Neural cell (in vitro differentiated cells): Measurements from ENCODE around the gene DNHD1. TPM values are rescaled to one million over a fixed set of nuclear protein-coding genes. Genes with fewer than 3 reads are reported as not detected.

Source experiments
- H2AFZ ChIP-seq: fragments of 200-600, 300-800 bp; sonication (generic), shearing (Covaris generic); 2 replicates; pipeline ENCODE4 v1.6.0; 2014; ENCODE audit warnings: low read depth, mild to moderate bottlenecking, antibody characterized with exemption, low read length, moderate library complexity
- H3F3A ChIP-seq: fragments of 200-600 bp; shearing (Covaris generic); 2 replicates; pipeline ENCODE4 v1.6.1; 2016; ENCODE audit warnings: mild to moderate bottlenecking, moderate library complexity, mixed read lengths, antibody characterized with exemption, low read length; ENCODE audit not compliant: insufficient read depth, poor library complexity, severe bottlenecking
- H3K27ac ChIP-seq: fragments of 200-600, 300-800 bp; sonication (generic), shearing (Covaris generic); 2 replicates; pipeline ENCODE4 v1.5.1; 2014; ENCODE audit warnings: mild to moderate bottlenecking, low read length, moderate library complexity
- H3K27me3 ChIP-seq: fragments of 300-800, 200-600 bp; sonication (generic), shearing (Covaris generic); 2 replicates; pipeline ENCODE4 v1.6.0; 2014; ENCODE audit warnings: mild to moderate bottlenecking, low read depth, low read length, moderate library complexity; ENCODE audit not compliant: insufficient read depth
- H3K36me3 ChIP-seq: fragments of 300-800, 200-600 bp; sonication (generic), shearing (Covaris generic); 2 replicates; pipeline ENCODE4 v1.5.1; 2014; ENCODE audit warnings: mild to moderate bottlenecking, antibody characterized with exemption, low read length, moderate library complexity; ENCODE audit not compliant: insufficient read depth
- H3K4me2 ChIP-seq: fragments of 300-800, 200-600 bp; sonication (generic), shearing (Covaris generic); 2 replicates; pipeline ENCODE4 v1.6.0; 2014; ENCODE audit warnings: mild to moderate bottlenecking, low read length
- H3K4me3 ChIP-seq: fragments of 300-800, 200-600 bp; sonication (generic), shearing (Covaris generic); 2 replicates; pipeline ENCODE4 v1.5.1; 2014; ENCODE audit warnings: mild to moderate bottlenecking, low read length, moderate library complexity
- H3K79me2 ChIP-seq: fragments of 200-600 bp; shearing (Covaris generic); replicated peaks from 2 replicates; pipeline ENCODE4 v1.6.0; 2014; ENCODE audit warnings: mild to moderate bottlenecking, low read length, moderate library complexity; ENCODE audit not compliant: insufficient read depth
- H3K9ac ChIP-seq: fragments of 300-800, 200-600 bp; sonication (generic), shearing (Covaris generic); 2 replicates; pipeline ENCODE4 v1.6.1; 2016; ENCODE audit warnings: mild to moderate bottlenecking, low read length, mixed read lengths
- H3K9me2 ChIP-seq: fragments of 200-600 bp; shearing (Covaris generic); 2 replicates; pipeline ENCODE4 v1.6.1; 2016; ENCODE audit warnings: mild to moderate bottlenecking, low read length, mixed read lengths; ENCODE audit not compliant: insufficient read depth
- H3K9me3 ChIP-seq: fragments of 200-600, 300-800 bp; sonication (generic), shearing (Covaris generic); 2 replicates; pipeline ENCODE4 v1.6.1; 2016; ENCODE audit warnings: mild to moderate bottlenecking, mixed run types, low read length, moderate library complexity, mixed read lengths
- H4K20me1 ChIP-seq: fragments of 200-600 bp; shearing (Covaris generic); 2 replicates; pipeline ENCODE4 v1.6.1; 2016; ENCODE audit warnings: mild to moderate bottlenecking, mixed run types; ENCODE audit not compliant: insufficient read depth
- CTCF ChIP-seq: fragments of 450-650 bp; IDR thresholded peaks from 2 replicates; pipeline ENCODE4 v1.5.1; 2014; ENCODE audit warnings: antibody characterized with exemption, mild to moderate bottlenecking, moderate library complexity; ENCODE audit not compliant: poor library complexity, severe bottlenecking
- EP300 ChIP-seq: fragments of 450-650 bp; conservative IDR thresholded peaks from 2 replicates; pipeline ENCODE4 v1.6.1; 2014; ENCODE audit warnings: antibody characterized with exemption, mild to moderate bottlenecking, moderate library complexity; ENCODE audit not compliant: poor library complexity, severe bottlenecking
- EZH2 ChIP-seq: fragments of 200-600, 300-800 bp; shearing (Covaris generic), sonication (generic); IDR thresholded peaks from 2 replicates; pipeline ENCODE4 v1.6.1; 2014; ENCODE audit warnings: antibody characterized with exemption, low read length, borderline replicate concordance, mild to moderate bottlenecking; ENCODE audit not compliant: insufficient read depth, poor library complexity, severe bottlenecking
- MXI1 ChIP-seq: fragments of 450-650 bp; conservative IDR thresholded peaks from 2 replicates; pipeline ENCODE4 v1.6.1; 2014; ENCODE audit warnings: antibody characterized with exemption, mild to moderate bottlenecking; ENCODE audit not compliant: poor library complexity, severe bottlenecking
- POLR2AphosphoS5 ChIP-seq: IDR thresholded peaks from 2 replicates; pipeline ENCODE4 v1.6.1; 2012
- RAD21 ChIP-seq: fragments of 450-650 bp; conservative IDR thresholded peaks from 2 replicates; pipeline ENCODE4 v1.6.1; 2014; ENCODE audit warnings: antibody characterized with exemption, mild to moderate bottlenecking, moderate library complexity
- REST ChIP-seq: IDR thresholded peaks from 2 replicates; pipeline ENCODE4 v1.6.1; 2012; ENCODE audit warnings: borderline replicate concordance
- SMC3 ChIP-seq: fragments of 450-650 bp; conservative IDR thresholded peaks from 2 replicates; pipeline ENCODE4 v1.6.1; 2014; ENCODE audit warnings: antibody characterized with exemption, mild to moderate bottlenecking, moderate library complexity; ENCODE audit not compliant: poor library complexity
- TAF1 ChIP-seq: IDR thresholded peaks from 2 replicates; pipeline ENCODE4 v1.6.1; 2012; ENCODE audit warnings: low read depth
- polyA plus RNA-seq: library from polyadenylated mRNA; depleted of rRNA; stranded (reverse); fragments of >200 nt; gene quantifications from 2 replicates; pipeline ENCODE4 v1.2.3, GENCODE V29; 2014

Gene DNHD1
- polyA plus RNA-seq, 1 donor from 2014 or later, result 5.1 TPM

DNA sequence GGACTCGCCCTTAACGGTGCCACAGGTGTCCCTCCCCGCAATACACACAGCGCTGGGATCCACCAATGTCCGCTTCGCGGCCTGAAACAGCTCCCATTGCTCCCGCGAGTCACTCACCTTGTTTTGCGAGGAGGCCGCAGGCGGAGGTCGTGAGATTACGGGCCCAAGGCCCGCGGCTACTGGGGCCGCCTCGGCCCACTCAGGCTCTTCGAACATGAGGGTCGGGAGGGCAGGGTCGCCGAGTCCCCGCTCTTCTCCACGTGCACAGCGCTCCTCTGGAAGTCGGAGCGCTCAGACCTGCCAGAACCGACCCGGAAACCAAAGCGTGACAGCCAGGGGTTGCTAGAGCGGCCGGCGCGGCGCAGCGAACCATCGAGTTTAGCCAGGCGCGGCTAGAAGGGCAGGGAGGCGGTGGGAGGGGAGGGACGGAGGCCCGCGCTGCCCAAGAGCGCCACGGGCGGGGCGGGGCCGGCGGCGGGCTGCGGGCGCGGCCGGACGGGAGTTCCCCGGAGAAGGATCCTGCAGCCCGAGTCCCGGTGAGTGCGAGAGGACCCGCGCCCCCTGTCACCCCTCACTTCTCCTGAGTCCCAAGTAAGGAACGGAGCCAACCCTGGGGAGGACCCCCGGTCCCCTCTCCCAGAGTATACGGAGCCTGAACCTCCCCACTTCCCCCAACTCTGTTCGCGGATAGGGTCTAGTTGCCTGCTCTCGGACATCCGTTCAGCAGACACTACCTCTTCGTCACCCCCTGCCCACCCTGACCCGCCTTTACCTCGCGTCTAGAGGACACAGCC is 106.4 kb downstream of the DNHD1 start, which contains the start of the genes ILK and RRP8:
Gene ILK, plus strand, starts transcription at position 488 of the 794 bp plus-strand sequence. CDS start 498 bp downstream, outside the sequence.
Gene RRP8, minus strand, starts transcription at position 330 of the 794 bp plus-strand sequence. Its CDS starts 114 bp downstream, at position 216.
- peaks cover 3% of the 10 kb centered on the region for H3K36me3 ChIP-seq
- H3F3A ChIP-seq, result peaks cover 5% of the 10 kb centered on the region
- no peaks in the 10 kb centered on the region for H3K27me3 ChIP-seq
- peak within 1 kb of the TSS; percentile 90 for H3K4me2 ChIP-seq
- no peaks in the 10 kb centered on the region for H3K9me2 ChIP-seq
- TF ChIP-seq POLR2AphosphoS5 (peak; percentile 66), MXI1 (peak; percentile 95), SMC3 (peak; percentile 29), CTCF (peak; percentile 32), REST (no peak), RAD21 (peak; percentile 29), TAF1 (peak; percentile 43), EZH2 (no peak), EP300 (peak; percentile 18)
- H3K27ac ChIP-seq, result peak within 1 kb of the TSS; percentile 69
- H3K79me2 ChIP-seq, result peaks cover 39% of the 10 kb centered on the region
- H3K9me3 ChIP-seq, result no peaks in the 10 kb centered on the region
- peak within 1 kb of the TSS; percentile 79 for H2AFZ ChIP-seq
- H3K4me3 ChIP-seq, result peak within 1 kb of the TSS; percentile 86
- H3K9ac ChIP-seq, result peak within 1 kb of the TSS; percentile 72
- H4K20me1 ChIP-seq, result no peaks in the 10 kb centered on the region

- Histone ChIP-seq H3K4me2 (peak overlapping the region; percentile 90), H3K4me3 (peak overlapping the region; percentile 86), H2AFZ (peak overlapping the region; percentile 79), H3K27me3 (no peaks in the 10 kb centered on the region), H3K79me2 (peaks cover 39% of the 10 kb centered on the region), H3K27ac (peak overlapping the region; percentile 69), H3K36me3 (peaks cover 3% of the 10 kb centered on the region), H3F3A (peaks cover 5% of the 10 kb centered on the region), H3K9me3 (no peaks in the 10 kb centered on the region), H3K9ac (peak overlapping the region; percentile 72), H4K20me1 (no peaks in the 10 kb centered on the region), H3K9me2 (no peaks in the 10 kb centered on the region)
- TF ChIP-seq MXI1, result peak; percentile 56
- peak; percentile 53 for TF ChIP-seq RAD21
- TF ChIP-seq REST, result no peak
- TF ChIP-seq POLR2AphosphoS5, result peak; percentile 49
- no peak for TF ChIP-seq EP300
- TF ChIP-seq TAF1, result no peak
- peak; percentile 59 for TF ChIP-seq CTCF
- TF ChIP-seq EZH2, result no peak
- TF ChIP-seq SMC3, result peak; percentile 61
Observed at GRCh38 chr11:6604081-6604626, 107.1 kb downstream of the DNHD1 start.
